ENCODE results near the gene KIF25.

GRCh38 chr6:168035661-168036545, 38.4 kb downstream of the KIF25 start:
- TF ChIP-seq CTCF (IDR thresholded peaks at IDR 0.05 in 4 of 5, conservative IDR thresholded peaks at IDR 0.05 in 1 of 5) = no peak
- peak; percentile 40 to 50 for TF ChIP-seq POLR2A (IDR thresholded peaks at IDR 0.05)

All from gastrocnemius medialis (tissue), 4 donors.